ENCODE data around the gene TECPR1. TPM values are rescaled to one million over a fixed set of nuclear protein-coding genes. Genes with fewer than 3 reads are reported as not detected.

TECPR1 gene
- total RNA-seq, 1 donor from 2014 or later = 174 TPM

- H3K27ac Mint-ChIP-seq (ENCODE audit: unreplicated experiment) = no peak overlapping the region
- no peak for DNase-seq
- H3K36me3 Mint-ChIP-seq (ENCODE audit: unreplicated experiment) = no peaks in the 10 kb centered on the region
- H3K4me3 Mint-ChIP-seq (ENCODE audit: unreplicated experiment) = no peak overlapping the region
- no peak for TF ChIP-seq CTCF (IDR thresholded peaks at IDR 0.05; ENCODE audit: partially characterized antibody, unreplicated experiment)
- peaks cover 6% of the 10 kb centered on the region for H3K9me3 Mint-ChIP-seq (ENCODE audit: unreplicated experiment)
- H3K4me1 Mint-ChIP-seq (ENCODE audit: low read depth, unreplicated experiment) = no peaks in the 10 kb centered on the region
- peaks cover 4% of the 10 kb centered on the region for H3K27me3 Mint-ChIP-seq (ENCODE audit: unreplicated experiment)
These were observed 21.9 kb downstream of the TECPR1 start for GRCh38 chr7:98229991-98230745.

- no peaks in the 10 kb centered on the region for H3K36me3 Mint-ChIP-seq (ENCODE audit: unreplicated experiment)
- TF ChIP-seq CTCF (IDR thresholded peaks at IDR 0.05; ENCODE audit: partially characterized antibody, unreplicated experiment) = no peak
- H3K27ac Mint-ChIP-seq (ENCODE audit: unreplicated experiment) = no peak overlapping the region
- no peaks in the 10 kb centered on the region for H3K4me1 Mint-ChIP-seq (ENCODE audit: low read depth, unreplicated experiment)
- no peak for DNase-seq
- peaks cover 4% of the 10 kb centered on the region for H3K27me3 Mint-ChIP-seq (ENCODE audit: unreplicated experiment)
- no peak overlapping the region for H3K4me3 Mint-ChIP-seq (ENCODE audit: unreplicated experiment)
- peaks cover 3% of the 10 kb centered on the region for H3K9me3 Mint-ChIP-seq (ENCODE audit: unreplicated experiment)
These were observed 22.6 kb downstream of the TECPR1 start for GRCh38 chr7:98229441-98229840.

GRCh38 chr7:98228801-98229200 is 23.2 kb downstream of the TECPR1 start:
- no peak overlapping the region for H3K4me3 Mint-ChIP-seq (ENCODE audit: unreplicated experiment)
- no peak for DNase-seq
- no peaks in the 10 kb centered on the region for H3K4me1 Mint-ChIP-seq (ENCODE audit: low read depth, unreplicated experiment)
- H3K27me3 Mint-ChIP-seq (ENCODE audit: unreplicated experiment) = peaks cover 4% of the 10 kb centered on the region
- H3K9me3 Mint-ChIP-seq (ENCODE audit: unreplicated experiment) = peaks cover 2% of the 10 kb centered on the region
- H3K27ac Mint-ChIP-seq (ENCODE audit: unreplicated experiment) = no peak overlapping the region
- TF ChIP-seq CTCF (IDR thresholded peaks at IDR 0.05; ENCODE audit: partially characterized antibody, unreplicated experiment) = no peak
- no peaks in the 10 kb centered on the region for H3K36me3 Mint-ChIP-seq (ENCODE audit: unreplicated experiment)

GRCh38 chr7:98227939-98228338 is 24.1 kb downstream of the TECPR1 start:
- peak overlapping the region; percentile 59 for H3K27ac Mint-ChIP-seq (ENCODE audit: unreplicated experiment)
- H3K27me3 Mint-ChIP-seq (ENCODE audit: unreplicated experiment) = peaks cover 4% of the 10 kb centered on the region
- DNase-seq = no peak
- no peaks in the 10 kb centered on the region for H3K36me3 Mint-ChIP-seq (ENCODE audit: unreplicated experiment)
- no peak for TF ChIP-seq CTCF (IDR thresholded peaks at IDR 0.05; ENCODE audit: partially characterized antibody, unreplicated experiment)
- H3K9me3 Mint-ChIP-seq (ENCODE audit: unreplicated experiment) = peaks cover 1% of the 10 kb centered on the region
- no peaks in the 10 kb centered on the region for H3K4me1 Mint-ChIP-seq (ENCODE audit: low read depth, unreplicated experiment)
- H3K4me3 Mint-ChIP-seq (ENCODE audit: unreplicated experiment) = no peak overlapping the region

- TF ChIP-seq CTCF (IDR thresholded peaks at IDR 0.05; ENCODE audit: partially characterized antibody, unreplicated experiment) = no peak
- Mint-ChIP-seq H3K9me3 (ENCODE audit: unreplicated experiment) (peaks cover 1% of the 10 kb centered on the region), H3K27me3 (ENCODE audit: unreplicated experiment) (peaks cover 4% of the 10 kb centered on the region), H3K27ac (ENCODE audit: unreplicated experiment) (no peak overlapping the region), H3K4me3 (ENCODE audit: unreplicated experiment) (no peak overlapping the region), H3K4me1 (ENCODE audit: low read depth, unreplicated experiment) (no peaks in the 10 kb centered on the region), H3K36me3 (ENCODE audit: unreplicated experiment) (no peaks in the 10 kb centered on the region)
- no peak for DNase-seq
These were observed 26.0 kb downstream of the TECPR1 start for GRCh38 chr7:98225913-98226614.

All from glutamatergic neuron (in vitro differentiated cells).